KMS-11 (cell line): ENCODE data around the gene NSUN7.
A peak's percentile ranks its signal among the peaks of the same experiment; 100 is the strongest.

Source experiments
- H2AFZ ChIP-seq: fragments of 200-600 bp; sonication (generic); 2 replicates; pipeline ENCODE4 v1.6.1; 2016; ENCODE audit warnings: antibody characterized with exemption, mixed run types, low read depth
- H3K27ac ChIP-seq: fragments of 200-600 bp; sonication (generic); 2 replicates; pipeline ENCODE4 v1.6.1; 2016; ENCODE audit warnings: mild to moderate bottlenecking, mixed run types
- H3K27me3 ChIP-seq: fragments of 200-600 bp; sonication (generic); 2 replicates; pipeline ENCODE4 v1.6.1; 2017; ENCODE audit warnings: mild to moderate bottlenecking, low read depth, mixed run types, moderate library complexity; ENCODE audit not compliant: insufficient read depth
- H3K36me3 ChIP-seq: fragments of 200-600 bp; sonication (generic); 2 replicates; pipeline ENCODE4 v1.6.1; 2017; ENCODE audit warnings: mild to moderate bottlenecking, mixed run types; ENCODE audit not compliant: insufficient read depth
- H3K4me1 ChIP-seq: fragments of 200-600 bp; sonication (generic); 2 replicates; pipeline ENCODE4 v1.6.1; 2016; ENCODE audit warnings: mild to moderate bottlenecking, low read depth, mixed run types; ENCODE audit not compliant: poor library complexity, severe bottlenecking
- H3K4me2 ChIP-seq: fragments of 200-600 bp; sonication (generic); 2 replicates; pipeline ENCODE4 v1.7.0; 2016; ENCODE audit warnings: mild to moderate bottlenecking, mixed run types
- H3K4me3 ChIP-seq: fragments of 200-600 bp; sonication (generic); IDR thresholded peaks from 2 replicates; pipeline ENCODE4 v1.6.1; 2017; ENCODE audit warnings: low read depth, low read length, mixed read lengths; ENCODE audit not compliant: insufficient read depth
- H3K79me2 ChIP-seq: fragments of 200-600 bp; sonication (generic); 2 replicates; pipeline ENCODE4 v1.6.1; 2016; ENCODE audit warnings: low read depth, mixed run types; ENCODE audit not compliant: insufficient read depth
- H3K9ac ChIP-seq: fragments of 200-600 bp; sonication (generic); 2 replicates; pipeline ENCODE4 v1.6.1; 2016; ENCODE audit warnings: mild to moderate bottlenecking, mixed run types
- H4K20me1 ChIP-seq: fragments of 200-600 bp; sonication (generic); 2 replicates; pipeline ENCODE4 v1.6.1; 2016; ENCODE audit warnings: mild to moderate bottlenecking, mixed run types; ENCODE audit not compliant: insufficient read depth
- TF ChIP-seq, protein P1 (sequence below): fragments of 200-600 bp; sonication (generic); conservative IDR thresholded peaks from 2 replicates; pipeline ENCODE4 v1.6.1; 2017; ENCODE audit warnings: low read depth, mild to moderate bottlenecking, antibody characterized with exemption, low read length, moderate library complexity, mixed read lengths

The NSUN7 gene

DNA sequence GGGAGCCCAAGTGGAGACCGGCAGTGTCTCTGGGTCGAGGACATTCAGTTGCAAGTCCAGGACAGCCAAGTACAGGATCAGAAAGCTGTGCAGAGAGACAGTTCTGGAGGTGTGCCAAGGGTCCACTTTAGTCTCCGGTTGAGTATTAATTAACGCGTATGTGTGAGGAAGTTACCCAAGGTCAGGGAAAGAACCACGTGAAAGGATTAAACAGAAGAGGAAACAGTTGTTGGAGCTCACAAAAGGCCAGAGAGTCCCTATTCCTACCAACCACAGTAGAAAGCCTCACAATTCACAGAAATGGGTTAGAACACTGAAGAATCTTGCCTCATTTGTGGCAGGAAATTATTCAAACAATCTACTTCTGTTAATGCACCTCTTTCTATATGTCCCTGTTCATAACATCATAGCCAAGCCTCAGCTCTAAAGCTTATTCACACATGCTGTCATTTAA lies 17.9 kb upstream of the NSUN7 start:
- H3K4me1 ChIP-seq, result no peaks in the 10 kb centered on the region
- H4K20me1 ChIP-seq, result no peaks in the 10 kb centered on the region
- no peak overlapping the region for H2AFZ ChIP-seq
- no peaks in the 10 kb centered on the region for H3K36me3 ChIP-seq
- H3K4me2 ChIP-seq, result no peak overlapping the region
- no peaks in the 10 kb centered on the region for H3K79me2 ChIP-seq
- H3K27me3 ChIP-seq, result no peaks in the 10 kb centered on the region
- TF ChIP-seq, protein P1, sequence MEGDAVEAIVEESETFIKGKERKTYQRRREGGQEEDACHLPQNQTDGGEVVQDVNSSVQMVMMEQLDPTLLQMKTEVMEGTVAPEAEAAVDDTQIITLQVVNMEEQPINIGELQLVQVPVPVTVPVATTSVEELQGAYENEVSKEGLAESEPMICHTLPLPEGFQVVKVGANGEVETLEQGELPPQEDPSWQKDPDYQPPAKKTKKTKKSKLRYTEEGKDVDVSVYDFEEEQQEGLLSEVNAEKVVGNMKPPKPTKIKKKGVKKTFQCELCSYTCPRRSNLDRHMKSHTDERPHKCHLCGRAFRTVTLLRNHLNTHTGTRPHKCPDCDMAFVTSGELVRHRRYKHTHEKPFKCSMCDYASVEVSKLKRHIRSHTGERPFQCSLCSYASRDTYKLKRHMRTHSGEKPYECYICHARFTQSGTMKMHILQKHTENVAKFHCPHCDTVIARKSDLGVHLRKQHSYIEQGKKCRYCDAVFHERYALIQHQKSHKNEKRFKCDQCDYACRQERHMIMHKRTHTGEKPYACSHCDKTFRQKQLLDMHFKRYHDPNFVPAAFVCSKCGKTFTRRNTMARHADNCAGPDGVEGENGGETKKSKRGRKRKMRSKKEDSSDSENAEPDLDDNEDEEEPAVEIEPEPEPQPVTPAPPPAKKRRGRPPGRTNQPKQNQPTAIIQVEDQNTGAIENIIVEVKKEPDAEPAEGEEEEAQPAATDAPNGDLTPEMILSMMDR, result no peak
- no peak overlapping the region for H3K27ac ChIP-seq
- no peak overlapping the region for H3K4me3 ChIP-seq
- H3K9ac ChIP-seq, result no peak overlapping the region

DNA sequence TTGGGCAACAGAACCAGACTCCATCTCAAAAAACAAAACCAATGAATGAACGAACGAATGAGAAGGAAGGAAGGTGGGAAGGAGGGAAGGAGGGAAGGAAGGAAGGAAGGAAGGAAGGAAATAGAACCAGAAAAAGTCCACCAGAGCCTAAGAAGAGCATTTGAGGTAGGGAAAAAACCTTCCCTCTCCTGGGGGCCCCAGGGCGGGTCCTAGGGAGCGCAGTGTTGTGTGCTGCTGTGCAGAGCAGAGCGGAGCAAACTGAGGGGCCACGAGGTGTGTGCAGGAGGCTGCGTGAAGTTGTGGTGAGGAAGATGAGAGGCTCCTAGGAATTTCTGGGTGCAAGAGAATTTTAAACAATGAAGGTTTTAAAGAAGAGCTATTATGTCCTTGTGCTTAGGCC lies 16.0 kb upstream of the NSUN7 start:
- Histone ChIP-seq H3K4me3 (no peak overlapping the region), H3K36me3 (no peaks in the 10 kb centered on the region), H3K27ac (no peak overlapping the region), H3K4me1 (no peaks in the 10 kb centered on the region), H3K79me2 (no peaks in the 10 kb centered on the region), H4K20me1 (no peaks in the 10 kb centered on the region), H3K9ac (no peak overlapping the region), H2AFZ (no peak overlapping the region), H3K27me3 (no peaks in the 10 kb centered on the region), H3K4me2 (no peak overlapping the region)
- TF ChIP-seq, protein P1, result no peak

DNA sequence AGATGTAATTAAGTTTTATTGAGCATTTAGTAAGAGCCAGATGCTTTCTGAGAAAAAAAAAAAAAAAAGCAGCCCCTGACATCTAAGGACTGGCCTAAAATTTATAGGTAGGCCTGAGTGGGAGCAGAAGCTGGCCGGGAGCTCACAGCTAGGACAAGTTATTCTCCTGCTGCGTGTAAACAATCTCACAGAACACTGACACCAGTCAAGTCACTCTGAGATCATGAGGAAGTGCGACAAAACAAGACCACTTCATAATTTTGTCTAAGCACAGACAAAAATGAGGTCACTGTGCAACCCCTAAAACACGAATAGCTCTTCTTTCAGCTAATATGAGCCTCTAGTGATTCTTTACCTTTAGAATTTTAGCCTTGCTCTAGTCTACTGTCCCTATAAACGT lies 15.3 kb upstream of the NSUN7 start:
- H3K4me3 ChIP-seq, result no peak overlapping the region
- H3K36me3 ChIP-seq, result no peaks in the 10 kb centered on the region
- H3K4me1 ChIP-seq, result no peaks in the 10 kb centered on the region
- no peaks in the 10 kb centered on the region for H4K20me1 ChIP-seq
- no peaks in the 10 kb centered on the region for H3K27me3 ChIP-seq
- TF ChIP-seq, protein P1, result no peak
- H3K4me2 ChIP-seq, result no peak overlapping the region
- no peak overlapping the region for H2AFZ ChIP-seq
- H3K27ac ChIP-seq, result no peak overlapping the region
- H3K79me2 ChIP-seq, result no peaks in the 10 kb centered on the region
- no peak overlapping the region for H3K9ac ChIP-seq

DNA sequence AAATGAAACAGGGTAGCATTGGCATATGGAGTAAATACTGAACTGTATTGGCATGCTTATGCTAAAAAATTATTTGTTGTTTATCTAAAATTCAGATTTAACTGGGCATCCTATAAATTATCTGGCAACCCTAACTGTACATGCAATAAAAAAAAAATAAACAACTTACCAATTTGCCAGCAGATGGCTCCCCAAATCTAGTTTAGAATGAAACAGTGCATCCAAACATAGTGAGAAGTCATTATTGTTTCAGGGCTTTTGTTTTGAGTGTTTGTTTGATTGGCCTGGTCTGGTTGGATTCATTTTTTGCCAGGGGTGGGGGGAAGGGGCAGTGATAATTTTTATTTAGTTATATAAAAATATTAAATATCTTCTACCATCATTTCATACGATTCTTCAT lies 12.8 kb upstream of the NSUN7 start:
- Histone ChIP-seq H3K36me3 (no peaks in the 10 kb centered on the region), H3K4me2 (no peak overlapping the region), H2AFZ (no peak overlapping the region), H3K79me2 (no peaks in the 10 kb centered on the region), H4K20me1 (no peaks in the 10 kb centered on the region), H3K4me3 (no peak overlapping the region), H3K27me3 (no peaks in the 10 kb centered on the region), H3K4me1 (no peaks in the 10 kb centered on the region), H3K9ac (no peak overlapping the region), H3K27ac (no peak overlapping the region)
- TF ChIP-seq, protein P1, result 0 out of 2 replicates have a peak, but pooled peaks have one; percentile 19
